Natural killer cell (primary cell): Measurements from ENCODE around the gene SPATC1L. TPM values are rescaled to one million over a fixed set of nuclear protein-coding genes. Genes with fewer than 3 reads are reported as not detected.

ENCODE experiments used
- ATAC-seq, 3 donors: fragments of 150-1000 bp in 2 of 3; fragments of 200-7000 bp in 1 of 3; cut with Tn5 transposase; 1 replicate in 1 of 3; 2 replicates in 2 of 3; pipeline ENCODE4 v1.10.0; 2021; ENCODE audit warnings: mild to moderate bottlenecking in 2 of 3, moderate library complexity in 2 of 3
- DNase-seq, 2 donors: peaks; one replicate each; pipeline versions ENCODE4 v3.0.0 to v3.0.0-alpha.2; 2013 to 2021; ENCODE audit warnings: mixed read lengths in 1 of 2
- H3K27ac ChIP-seq: one replicate; pipeline ENCODE4 v1.5.1; 2013; ENCODE audit warnings: mild to moderate bottlenecking, low read length
- H3K27me3 ChIP-seq: one replicate; pipeline ENCODE4 v1.6.1; 2013; ENCODE audit warnings: low read length; ENCODE audit not compliant: control insufficient read depth, insufficient read depth
- H3K36me3 ChIP-seq: one replicate; pipeline ENCODE4 v1.6.1; 2013; ENCODE audit warnings: low read length; ENCODE audit not compliant: control insufficient read depth, insufficient read depth
- H3K4me1 ChIP-seq: one replicate; pipeline ENCODE4 v1.6.1; 2013; ENCODE audit warnings: low read length; ENCODE audit not compliant: control insufficient read depth, insufficient read depth
- H3K4me3 ChIP-seq: one replicate; pipeline ENCODE4 v1.5.1; 2013; ENCODE audit warnings: low read length
- H3K9me3 ChIP-seq: one replicate; pipeline ENCODE4 v1.6.1; 2013; ENCODE audit warnings: low read length; ENCODE audit not compliant: control insufficient read depth, insufficient read depth
- H3K27ac Mint-ChIP-seq, 2 donors: one replicate each; pipeline ENCODE4 v1.8.0; 2022; ENCODE audit warnings: mild to moderate bottlenecking in 2 of 2, mixed read lengths in 2 of 2, moderate library complexity in 1 of 2
- H3K27me3 Mint-ChIP-seq, 2 donors: one replicate each; pipeline ENCODE4 v1.8.0; 2022; ENCODE audit warnings: low read depth in 2 of 2, mixed read lengths in 2 of 2
- H3K36me3 Mint-ChIP-seq: one replicate; pipeline ENCODE4 v1.8.0; 2022; ENCODE audit warnings: mixed read lengths
- H3K4me1 Mint-ChIP-seq, 2 donors: one replicate each; pipeline ENCODE4 v1.8.0; 2022; ENCODE audit warnings: mixed read lengths in 2 of 2
- H3K4me3 Mint-ChIP-seq: one replicate; pipeline ENCODE4 v1.8.0; 2022; ENCODE audit warnings: mild to moderate bottlenecking, moderate library complexity, mixed read lengths
- H3K9me3 Mint-ChIP-seq, 2 donors: one replicate each; pipeline ENCODE4 v1.8.0; 2022; ENCODE audit warnings: mixed read lengths in 2 of 2
- CTCF ChIP-seq: fragments of 200-600 bp; IDR thresholded peaks from one replicate; pipeline ENCODE4 v1.8.0; 2022; ENCODE audit warnings: antibody characterized with exemption
- WGBS: methylation state at CpG from one replicate; pipeline ENCODE4 v1.1.7; 2013; ENCODE audit warnings: missing lambda C conversion rate; ENCODE audit not compliant: insufficient coverage; 5-methylcytosine and 5-hydroxymethylcytosine counted together
- intact Hi-C: fragments of 100-400 bp; cut with micrococcal nuclease; formaldehyde crosslinking; loops from one replicate; pipeline ENCODE4 v1.14.2; 2022
- total RNA-seq, 4 donors: library from RNA; stranded (reverse); fragments of 120-200 nt in 1 of 4; gene quantifications; one replicate each; pipeline versions ENCODE4 v1.2.3 to v1.2.4, GENCODE V29; 2013 to 2022

The SPATC1L gene
- total RNA-seq, 3 donors from 2014 or later (not counting 1 experiment from before 2014, with no cell fraction given), result 0.18 to 4.0 (median 2.7) TPM

GRCh38 chr21:46136739-46137349 is 47.4 kb downstream of the SPATC1L start:
- Mint-ChIP-seq H3K9me3 (no peaks in the 10 kb centered on the region), H3K27ac (no peak overlapping the region), H3K27me3 (peaks cover 0 to 4% of the 10 kb centered on the region in 2 donors), H3K36me3 (no peaks in the 10 kb centered on the region), H3K4me3 (no peak overlapping the region), H3K4me1 (no peaks in the 10 kb centered on the region)
- Histone ChIP-seq H3K36me3 (no peaks in the 10 kb centered on the region), H3K27me3 (no peaks in the 10 kb centered on the region), H3K27ac (no peak overlapping the region), H3K4me1 (no peaks in the 10 kb centered on the region), H3K9me3 (no peaks in the 10 kb centered on the region), H3K4me3 (no peak overlapping the region)
- WGBS, result 88% methylated on average over 22 of the region's 22 CpGs
- no peak for TF ChIP-seq CTCF
- DNase-seq, result no peak
- ATAC-seq, result no peak
- intact Hi-C loops, result no loop called here

GRCh38 chr21:46135782-46136395 is 48.4 kb downstream of the SPATC1L start:
- Histone ChIP-seq H3K9me3 (no peaks in the 10 kb centered on the region), H3K27ac (no peak overlapping the region), H3K4me3 (no peak overlapping the region), H3K27me3 (no peaks in the 10 kb centered on the region), H3K36me3 (no peaks in the 10 kb centered on the region), H3K4me1 (no peaks in the 10 kb centered on the region)
- DNase-seq (no peak), ATAC-seq (no peak)
- no peaks in the 10 kb centered on the region for H3K9me3 Mint-ChIP-seq
- H3K36me3 Mint-ChIP-seq, result no peaks in the 10 kb centered on the region
- no peak overlapping the region for H3K27ac Mint-ChIP-seq
- intact Hi-C loops, result no loop called here
- H3K4me1 Mint-ChIP-seq, result no peaks in the 10 kb centered on the region
- peaks cover 0 to 4% of the 10 kb centered on the region in 2 donors for H3K27me3 Mint-ChIP-seq
- no peak overlapping the region for H3K4me3 Mint-ChIP-seq
- TF ChIP-seq CTCF, result no peak
- 89% methylated on average over 4 of the region's 7 CpGs for WGBS

GRCh38 chr21:46131838-46132651 is 52.2 kb downstream of the SPATC1L start:
- TF ChIP-seq CTCF, result no peak
- no peak overlapping the region for H3K27ac Mint-ChIP-seq
- Histone ChIP-seq H3K9me3 (no peaks in the 10 kb centered on the region), H3K4me3 (no peak overlapping the region), H3K27ac (no peak overlapping the region), H3K4me1 (no peaks in the 10 kb centered on the region), H3K36me3 (no peaks in the 10 kb centered on the region), H3K27me3 (no peaks in the 10 kb centered on the region)
- ATAC-seq, result no peak
- DNase-seq, result no peak
- intact Hi-C loops, result no loop called here
- H3K4me3 Mint-ChIP-seq, result no peak overlapping the region
- 96% methylated on average over 85 of the region's 85 CpGs for WGBS
- H3K4me1 Mint-ChIP-seq, result no peaks in the 10 kb centered on the region
- H3K27me3 Mint-ChIP-seq, result no peaks in the 10 kb centered on the region
- no peaks in the 10 kb centered on the region for H3K36me3 Mint-ChIP-seq
- no peaks in the 10 kb centered on the region for H3K9me3 Mint-ChIP-seq
